MM.1S (cell line): ENCODE measurements around the gene ZNF385D.

Experiments used
- EZH2 ChIP-seq: fragments of 300-600 bp; sonication (generic); optimal IDR thresholded peaks from 2 replicates; pipeline ENCODE3; 2017; ENCODE audit warnings: low read depth, mild to moderate bottlenecking, antibody characterized with exemption, low read length, mixed read lengths
- EZH2phosphoT487 ChIP-seq: fragments of 300-600 bp; sonication (generic); IDR thresholded peaks from 2 replicates; pipeline ENCODE4 v1.6.1; 2018; ENCODE audit warnings: antibody characterized with exemption, low read length
- TF ChIP-seq, protein P1 (sequence below): fragments of 300-600 bp; sonication (generic); IDR thresholded peaks from 2 replicates; pipeline ENCODE4 v1.5.1; 2016; ENCODE audit warnings: antibody characterized with exemption, low read length, mixed read lengths

DNA sequence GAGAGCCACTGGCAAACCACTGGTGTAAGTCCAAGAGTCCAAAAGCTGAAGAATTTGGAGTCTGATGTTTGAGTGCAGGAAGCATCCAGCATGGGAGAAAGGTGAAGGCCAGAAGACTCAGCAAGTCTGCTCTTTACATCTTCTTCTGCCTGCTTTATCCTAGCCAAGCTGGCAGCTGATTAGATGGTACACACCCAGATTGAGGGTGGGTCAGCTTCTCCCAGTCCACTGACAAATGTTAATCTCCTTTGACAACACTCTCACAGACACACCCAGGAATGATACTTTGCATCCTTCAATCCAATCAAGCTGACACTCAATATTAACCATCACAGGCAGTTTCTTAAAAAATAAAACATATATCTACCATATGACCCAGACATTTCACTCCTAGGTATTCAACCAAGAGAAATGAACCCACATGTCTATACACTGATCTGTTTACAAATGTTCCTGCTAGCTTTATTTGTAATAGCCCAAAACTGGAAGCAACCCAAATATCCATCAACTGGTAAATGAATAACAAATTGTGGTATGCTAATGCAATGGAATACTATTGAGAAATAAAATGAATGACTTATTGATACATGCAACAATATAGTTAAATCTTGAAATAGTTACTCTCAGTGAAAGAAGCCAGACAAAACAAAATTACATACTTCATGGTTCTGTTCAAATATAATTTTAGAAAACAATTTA lies 373.8 kb downstream of the ZNF385D start:
- TF ChIP-seq EZH2 (no peak), EZH2phosphoT487 (no peak)
- TF ChIP-seq, protein P1, sequence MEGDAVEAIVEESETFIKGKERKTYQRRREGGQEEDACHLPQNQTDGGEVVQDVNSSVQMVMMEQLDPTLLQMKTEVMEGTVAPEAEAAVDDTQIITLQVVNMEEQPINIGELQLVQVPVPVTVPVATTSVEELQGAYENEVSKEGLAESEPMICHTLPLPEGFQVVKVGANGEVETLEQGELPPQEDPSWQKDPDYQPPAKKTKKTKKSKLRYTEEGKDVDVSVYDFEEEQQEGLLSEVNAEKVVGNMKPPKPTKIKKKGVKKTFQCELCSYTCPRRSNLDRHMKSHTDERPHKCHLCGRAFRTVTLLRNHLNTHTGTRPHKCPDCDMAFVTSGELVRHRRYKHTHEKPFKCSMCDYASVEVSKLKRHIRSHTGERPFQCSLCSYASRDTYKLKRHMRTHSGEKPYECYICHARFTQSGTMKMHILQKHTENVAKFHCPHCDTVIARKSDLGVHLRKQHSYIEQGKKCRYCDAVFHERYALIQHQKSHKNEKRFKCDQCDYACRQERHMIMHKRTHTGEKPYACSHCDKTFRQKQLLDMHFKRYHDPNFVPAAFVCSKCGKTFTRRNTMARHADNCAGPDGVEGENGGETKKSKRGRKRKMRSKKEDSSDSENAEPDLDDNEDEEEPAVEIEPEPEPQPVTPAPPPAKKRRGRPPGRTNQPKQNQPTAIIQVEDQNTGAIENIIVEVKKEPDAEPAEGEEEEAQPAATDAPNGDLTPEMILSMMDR = no peak
